Naive thymus-derived CD8-positive, alpha-beta T cell (primary cell): Measurements from ENCODE around the gene DNAJB6. TPM values are rescaled to one million over a fixed set of nuclear protein-coding genes. Genes with fewer than 3 reads are reported as not detected.

Experiments
- ATAC-seq, 2 donors: fragments of 150-1000 bp; cut with Tn5 transposase in 1 of 2; sonication (Bioruptor Pico), chemical (Tn5 transposase) in 1 of 2; 1 replicate in 1 of 2; 2 replicates in 1 of 2; pipeline ENCODE4 v1.10.0; 2021; ENCODE audit warnings: mild to moderate bottlenecking in 2 of 2, moderate library complexity in 2 of 2
- POLR2A ChIA-PET: fragments of 350-600 bp; sonication (Branson Sonifier 250); formaldehyde crosslinking; loops from one replicate; lab custom pipeline; 2021; ENCODE audit warnings: antibody characterized with exemption; lab: Charles Lee
- DNase-seq, 10 donors: peaks; one replicate each; pipeline versions ENCODE4 v3.0.0 to v3.0.0-alpha.2; 2020 to 2022
- H3K27ac Mint-ChIP-seq, 10 donors: one replicate each; pipeline ENCODE4 v1.8.0; 2020 to 2022; ENCODE audit warnings: mild to moderate bottlenecking in 10 of 10, mixed read lengths in 10 of 10, moderate library complexity in 4 of 10, inconsistent platforms in 1 of 10
- H3K27me3 Mint-ChIP-seq, 5 donors: one replicate each; pipeline ENCODE4 v1.8.0; 2021 to 2022; ENCODE audit warnings: mixed read lengths in 5 of 5
- H3K36me3 Mint-ChIP-seq, 3 donors: one replicate each; pipeline ENCODE4 v1.8.0; 2020 to 2022; ENCODE audit warnings: mixed read lengths in 3 of 3, mild to moderate bottlenecking in 2 of 3, inconsistent platforms in 1 of 3
- H3K4me1 Mint-ChIP-seq, 4 donors: one replicate each; pipeline ENCODE4 v1.8.0; 2021 to 2022; ENCODE audit warnings: mixed read lengths in 4 of 4
- H3K4me3 Mint-ChIP-seq, 10 donors: one replicate each; pipeline ENCODE4 v1.8.0; 2020 to 2022; ENCODE audit warnings: mild to moderate bottlenecking in 10 of 10, mixed read lengths in 10 of 10, moderate library complexity in 6 of 10, inconsistent platforms in 1 of 10
- H3K9me3 Mint-ChIP-seq, 9 donors: one replicate each; pipeline ENCODE4 v1.8.0; 2020 to 2022; ENCODE audit warnings: mixed read lengths in 9 of 9, mild to moderate bottlenecking in 3 of 9, inconsistent platforms in 1 of 9, moderate library complexity in 1 of 9
- polyA plus RNA-seq, 3 donors: library from polyadenylated mRNA; unstranded; fragments of 300-500 nt; fragmentation: Illumina TruSeq; gene quantifications; one replicate each; pipeline ENCODE4 v1.2.3, GENCODE V29; 2021
- total RNA-seq, 8 experiments: library from RNA in 2 of 8; stranded (reverse) in 2 of 8; gene quantifications; one replicate each; pipeline ENCODE4 v1.2.3 and lab custom pipeline; 2021 to 2026

DNAJB6 gene
- total and polyA plus RNA-seq, 5 experiments from 2014 or later, result 112 to 159 (median 115) TPM

DNA sequence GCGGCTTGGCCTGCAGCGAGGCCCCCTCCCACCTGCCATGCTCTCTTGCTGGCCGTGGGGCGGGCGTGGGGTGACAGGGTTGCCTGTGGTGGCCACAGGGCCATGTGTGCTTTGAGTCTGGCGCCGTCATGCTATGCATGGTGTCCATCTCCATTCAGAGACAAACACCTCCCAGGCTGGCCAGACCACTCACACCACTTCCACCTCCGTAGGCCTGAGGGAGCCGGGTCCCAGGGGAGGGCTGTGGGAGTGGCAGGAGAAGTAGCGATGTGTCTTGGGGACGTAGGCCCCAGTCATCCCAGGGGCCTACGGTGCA is 65.5 kb downstream of the DNAJB6 start:
- POLR2A ChIA-PET, result no interaction called here
- no peak for ATAC-seq
- Mint-ChIP-seq H3K36me3 (peaks cover 0 to 42% (median 7%) of the 10 kb centered on the region in 3 donors), H3K4me1 (peaks cover 17 to 38% (median 29%) of the 10 kb centered on the region in 4 donors), H3K27ac (no peak overlapping the region), H3K27me3 (no peaks in the 10 kb centered on the region), H3K4me3 (no peak overlapping the region), H3K9me3 (no peaks in the 10 kb centered on the region)
- DNase-seq, result no peak

DNA sequence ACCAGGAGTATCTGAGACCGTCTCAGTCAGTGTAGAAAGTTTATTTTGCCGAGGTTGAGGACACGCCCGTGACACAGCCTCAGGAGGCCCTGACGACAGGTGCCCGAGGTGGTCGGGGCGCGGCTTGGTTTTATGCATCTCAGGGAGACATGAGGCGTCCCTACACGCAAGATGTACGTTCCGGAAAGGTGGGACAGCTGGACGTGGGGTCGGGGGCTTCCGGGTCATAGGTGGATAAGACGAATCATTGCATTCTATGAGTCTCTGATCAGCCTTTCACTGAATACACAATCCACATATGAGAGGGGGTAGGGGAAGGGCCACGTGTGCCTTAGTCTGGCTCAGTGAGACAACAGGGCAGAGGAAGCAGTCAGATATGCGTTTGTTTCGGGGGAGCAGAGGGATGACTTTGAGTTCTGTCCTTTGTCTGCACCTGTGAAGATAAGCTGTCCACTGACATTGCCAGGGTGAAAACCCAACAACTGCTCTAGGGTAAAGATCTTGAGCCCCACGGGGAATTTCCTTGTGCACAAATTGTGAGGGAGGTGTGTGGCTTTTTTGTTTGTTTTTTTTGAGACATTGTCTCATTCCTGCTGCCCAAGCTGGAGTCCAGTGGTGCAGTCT is 66.2 kb downstream of the DNAJB6 start:
- Mint-ChIP-seq H3K27me3 (no peaks in the 10 kb centered on the region), H3K4me3 (no peak overlapping the region), H3K4me1 (peaks cover 11 to 31% (median 23%) of the 10 kb centered on the region in 4 donors), H3K9me3 (no peaks in the 10 kb centered on the region), H3K27ac (peak overlapping the region in 6 of 10 donors; percentile 60 to 67 (median 65)), H3K36me3 (peaks cover 0 to 35% (median 7%) of the 10 kb centered on the region in 3 donors)
- no peak for ATAC-seq
- peak in 1 of 10 donors; percentile 28 for DNase-seq
- POLR2A ChIA-PET, result no interaction called here

DNA sequence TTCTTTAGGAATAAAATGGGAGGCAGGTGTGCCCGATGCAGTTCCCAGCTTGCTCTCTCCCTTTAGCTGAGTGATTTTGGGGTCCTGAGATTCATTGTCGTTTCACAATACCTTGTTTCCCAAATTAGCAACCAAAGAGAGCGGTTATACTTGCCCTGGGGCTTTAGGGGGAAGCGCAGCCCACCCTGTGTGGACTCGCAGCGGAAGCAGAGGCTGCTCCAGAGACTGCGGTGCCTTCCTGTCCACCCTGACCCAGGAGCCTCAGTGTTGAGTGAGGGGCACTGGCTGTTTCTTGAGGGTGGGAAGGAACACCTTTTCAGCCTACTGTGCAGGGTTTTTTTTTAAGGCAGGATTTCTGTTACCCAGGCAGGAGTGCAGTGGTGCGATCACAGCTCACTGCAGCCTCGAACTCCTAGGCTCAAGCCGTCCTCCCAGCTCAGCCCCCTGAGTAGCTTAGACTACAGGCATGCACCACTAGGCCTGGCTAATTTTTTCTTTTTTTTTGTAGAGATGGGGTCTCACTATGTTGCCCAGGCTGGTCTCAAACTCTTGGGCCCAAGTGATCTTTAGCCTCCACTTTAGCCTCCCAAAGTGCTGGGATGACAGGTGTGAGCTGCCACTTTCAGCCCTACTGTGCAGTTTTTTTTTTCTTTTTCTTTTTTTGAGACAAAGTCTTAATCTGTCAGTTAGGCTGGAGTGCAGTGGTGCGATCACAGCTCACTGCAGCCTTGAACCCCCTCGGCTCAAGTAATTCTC is 67.0 kb downstream of the DNAJB6 start:
- POLR2A ChIA-PET, result interaction anchor here (0.7 kb wide), 2 partner anchors 16 to 625 kb away, joined by 8 to 9 read pairs; no protein-coding TSS in a partner anchor
- H3K4me3 Mint-ChIP-seq, result no peak overlapping the region
- ATAC-seq (no peak), DNase-seq (peak in 1 of 10 donors; percentile 53)
- H3K27ac Mint-ChIP-seq, result peak overlapping the region in 3 of 10 donors; percentile 31 to 83 (median 66)
- H3K4me1 Mint-ChIP-seq, result peaks cover 6 to 24% (median 18%) of the 10 kb centered on the region in 4 donors
- H3K9me3 Mint-ChIP-seq, result no peaks in the 10 kb centered on the region
- peaks cover 0 to 36% (median 7%) of the 10 kb centered on the region in 3 donors for H3K36me3 Mint-ChIP-seq
- no peaks in the 10 kb centered on the region for H3K27me3 Mint-ChIP-seq

DNA sequence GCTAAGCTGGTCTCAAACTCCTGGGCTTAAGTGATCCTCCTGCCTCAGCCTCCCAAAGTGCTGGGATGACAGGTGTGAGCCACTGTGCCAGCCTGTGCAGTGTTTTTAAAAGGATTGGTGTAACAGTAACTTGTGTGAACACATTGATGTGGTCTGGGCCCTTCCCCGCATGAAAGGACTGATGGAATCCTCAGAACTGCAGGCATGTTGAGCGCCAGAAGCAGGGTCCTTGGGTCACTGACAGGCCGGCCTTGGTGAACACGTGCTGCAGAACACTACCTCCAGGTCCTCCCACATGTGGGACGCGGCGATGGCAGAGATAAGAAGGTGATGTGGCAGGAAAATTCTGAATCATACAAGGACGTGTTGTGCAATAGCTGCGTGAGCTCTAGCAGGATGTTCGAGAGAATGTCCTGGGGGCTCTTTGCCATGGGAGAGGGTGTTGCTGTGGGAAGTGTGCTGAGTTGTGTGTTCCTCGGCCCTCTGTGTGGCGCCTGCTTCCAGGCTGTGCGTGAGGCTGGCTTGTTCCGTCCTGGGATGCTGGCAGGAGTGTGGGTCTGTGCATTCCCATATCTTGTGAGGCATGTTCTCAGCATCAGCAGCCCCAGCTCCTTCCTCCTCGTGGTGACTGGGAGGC is 68.2 kb downstream of the DNAJB6 start:
- POLR2A ChIA-PET, result interaction anchor here (0.6 to 1.6 kb wide), 3 partner anchors 8 to 144 kb away, joined by 3 to 4 read pairs (median 4); no protein-coding TSS in a partner anchor

DNA sequence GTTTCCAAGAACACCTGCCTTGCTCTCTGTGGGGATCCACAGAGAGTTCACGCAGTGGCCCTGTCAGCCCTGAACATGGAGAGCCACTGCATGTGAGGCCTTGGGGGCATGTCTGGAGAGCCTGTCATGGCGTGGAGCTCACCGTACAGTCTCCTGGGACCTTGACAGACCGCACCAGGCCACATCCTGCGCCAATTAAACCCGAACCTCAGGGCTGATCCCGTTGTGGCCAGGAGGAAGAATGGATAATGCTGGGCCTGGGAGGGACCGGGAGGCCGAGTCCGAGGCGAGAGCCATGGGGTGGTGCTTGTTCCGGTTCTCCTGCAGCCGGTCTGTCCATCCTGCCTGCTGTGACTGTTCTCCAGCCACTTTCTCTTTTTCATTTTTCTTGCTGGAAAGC is 68.7 kb downstream of the DNAJB6 start:
- POLR2A ChIA-PET, result interaction anchor here (0.6 to 1.6 kb wide), 3 partner anchors 8 to 143 kb away, joined by 3 to 4 read pairs (median 4); no protein-coding TSS in a partner anchor
- ATAC-seq (no peak), DNase-seq (no peak)
- Mint-ChIP-seq H3K4me3 (no peak overlapping the region), H3K27me3 (no peaks in the 10 kb centered on the region), H3K4me1 (peaks cover 6 to 22% (median 16%) of the 10 kb centered on the region in 4 donors), H3K9me3 (no peaks in the 10 kb centered on the region), H3K36me3 (peaks cover 0 to 30% (median 5%) of the 10 kb centered on the region in 3 donors), H3K27ac (peak overlapping the region in 2 of 10 donors; percentile 41 to 83)

More for the DNA sequence above, 68.2 kb downstream of the DNAJB6 start:
- peaks cover 0 to 30% (median 7%) of the 10 kb centered on the region in 3 donors for H3K36me3 Mint-ChIP-seq
- no peaks in the 10 kb centered on the region for H3K9me3 Mint-ChIP-seq
- ATAC-seq (no peak), DNase-seq (peak in 1 of 10 donors; percentile 28)
- peaks cover 6 to 24% (median 16%) of the 10 kb centered on the region in 4 donors for H3K4me1 Mint-ChIP-seq
- no peaks in the 10 kb centered on the region for H3K27me3 Mint-ChIP-seq
- no peak overlapping the region for H3K4me3 Mint-ChIP-seq
- H3K27ac Mint-ChIP-seq, result peak overlapping the region in 7 of 10 donors; percentile 41 to 88 (median 77)

DNA sequence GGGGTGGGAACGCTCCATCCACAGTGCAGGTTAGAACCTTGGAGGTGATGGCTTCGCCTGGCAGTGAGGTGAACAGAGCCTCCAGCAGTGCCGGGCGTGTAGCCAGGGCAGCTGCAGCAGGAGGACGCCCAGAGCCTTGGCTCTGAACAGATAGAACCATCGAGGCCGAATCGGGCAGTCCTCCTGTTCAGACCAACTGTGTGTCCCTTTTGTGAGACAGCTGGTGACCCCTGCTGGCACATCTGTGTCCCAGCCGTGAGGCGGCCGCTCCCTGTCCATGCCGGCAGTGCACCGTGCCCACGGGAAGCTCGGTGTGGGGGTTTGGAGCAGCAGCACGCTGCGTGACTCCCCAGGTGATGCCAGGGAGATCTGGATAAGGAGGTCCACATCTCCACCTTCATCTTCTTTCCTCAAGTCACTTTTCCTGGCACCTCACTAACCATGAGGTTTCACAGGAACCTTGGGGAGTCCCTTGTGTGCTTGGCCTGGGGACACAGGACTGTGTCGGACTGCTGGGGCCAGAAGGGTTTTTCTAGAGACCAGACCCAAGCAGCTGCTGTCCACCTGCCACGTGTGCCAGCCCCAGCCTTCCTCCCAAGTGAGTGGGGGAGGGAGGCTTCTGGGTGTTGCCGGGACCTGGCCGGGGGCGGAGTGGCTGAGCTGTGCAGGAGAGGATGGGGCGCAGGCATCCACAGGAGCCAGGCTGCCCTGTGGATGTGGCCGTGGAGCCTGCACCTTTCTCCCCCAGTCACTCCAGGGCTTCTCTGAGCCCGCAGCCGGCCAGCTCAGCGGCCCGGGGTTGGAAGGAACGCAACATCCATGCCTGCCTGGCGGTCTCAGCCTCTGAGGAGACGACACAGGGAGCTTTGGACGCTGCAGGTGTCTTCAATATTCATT is 69.4 kb downstream of the DNAJB6 start:
- POLR2A ChIA-PET, result interaction anchor here (0.6 to 1.6 kb wide), 3 partner anchors 9 to 143 kb away, joined by 3 to 4 read pairs (median 4); no protein-coding TSS in a partner anchor
- no peak overlapping the region for H3K4me3 Mint-ChIP-seq
- ATAC-seq, result no peak
- peaks cover 6 to 22% (median 15%) of the 10 kb centered on the region in 4 donors for H3K4me1 Mint-ChIP-seq
- H3K27me3 Mint-ChIP-seq, result no peaks in the 10 kb centered on the region
- DNase-seq, result no peak
- peaks cover 0 to 27% (median 0%) of the 10 kb centered on the region in 3 donors for H3K36me3 Mint-ChIP-seq
- H3K27ac Mint-ChIP-seq, result peak overlapping the region in 1 of 10 donors; percentile 83
- no peaks in the 10 kb centered on the region for H3K9me3 Mint-ChIP-seq

DNA sequence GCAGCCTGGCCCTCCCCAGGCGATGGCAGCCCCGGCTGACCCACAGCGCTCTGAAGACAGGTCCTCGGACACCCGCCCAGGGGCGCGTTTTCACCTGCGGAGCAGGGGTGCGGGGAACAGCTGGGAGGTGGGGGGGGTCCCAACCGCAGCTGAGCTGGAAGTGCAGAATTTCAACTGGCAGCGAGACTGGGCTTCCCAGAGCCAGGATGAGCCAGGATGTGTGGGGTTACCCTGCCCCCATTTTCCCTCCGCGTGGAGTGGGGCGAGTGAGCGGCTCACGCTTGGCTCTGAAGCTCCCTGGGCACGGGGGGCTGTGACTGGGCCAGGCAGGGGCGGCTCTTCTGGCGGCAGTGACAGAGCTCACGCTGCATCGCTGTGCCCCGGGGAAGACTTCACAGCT is 70.2 kb downstream of the DNAJB6 start:
- no peaks in the 10 kb centered on the region for H3K27me3 Mint-ChIP-seq
- DNase-seq, result peak in 1 of 10 donors; percentile 62
- H3K4me1 Mint-ChIP-seq, result peaks cover 6 to 20% (median 13%) of the 10 kb centered on the region in 4 donors
- POLR2A ChIA-PET, result interaction anchor here (1.5 kb wide), 1 partner anchor 10 kb away, joined by 4 read pairs; no protein-coding TSS in a partner anchor
- H3K4me3 Mint-ChIP-seq, result no peak overlapping the region
- H3K27ac Mint-ChIP-seq, result no peak overlapping the region
- H3K36me3 Mint-ChIP-seq, result peaks cover 0 to 22% (median 2%) of the 10 kb centered on the region in 3 donors
- no peak for ATAC-seq
- no peaks in the 10 kb centered on the region for H3K9me3 Mint-ChIP-seq

DNA sequence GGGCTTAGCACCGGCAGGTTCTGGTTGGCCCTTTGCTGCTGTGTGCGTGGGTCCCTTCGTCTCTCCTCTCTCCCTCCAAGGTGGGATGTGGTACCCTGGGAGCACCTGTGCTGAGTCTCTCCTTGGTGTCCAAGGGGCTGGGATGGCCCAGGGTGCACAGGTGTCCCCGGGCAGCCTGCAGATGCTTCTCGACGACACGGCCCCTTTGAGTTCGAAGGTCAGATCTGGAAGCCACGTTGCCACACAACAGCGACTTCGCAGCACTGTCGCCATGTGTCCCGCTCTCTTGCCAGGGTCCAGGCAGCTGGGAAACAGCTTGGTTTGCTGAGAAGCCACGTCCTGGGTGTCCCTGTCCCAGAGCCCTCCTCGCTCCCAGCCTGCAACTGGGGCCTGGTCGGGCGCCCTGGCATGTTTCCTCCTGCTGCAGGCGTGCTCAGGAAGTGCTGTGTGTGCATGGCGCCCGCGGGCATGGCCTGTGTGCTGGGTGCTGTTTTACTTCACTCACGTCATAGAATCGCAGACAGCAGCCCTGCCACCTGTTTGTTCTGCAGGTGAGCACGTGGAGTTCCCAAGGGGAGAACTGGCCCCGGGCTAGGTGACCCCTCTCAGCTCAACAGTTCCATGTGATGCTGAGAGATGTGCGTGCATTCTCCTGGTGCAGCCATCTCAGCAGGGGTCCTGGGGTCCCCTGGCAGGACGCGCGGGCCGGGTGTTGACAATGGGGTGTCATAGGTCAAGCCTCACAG is 70.9 kb downstream of the DNAJB6 start:
- DNase-seq, result peak in 1 of 10 donors; percentile 56
- POLR2A ChIA-PET, result interaction anchor here (0.6 kb wide), 1 partner anchor 469 kb away, joined by 3 read pairs; no protein-coding TSS in a partner anchor
- Mint-ChIP-seq H3K4me3 (no peak overlapping the region), H3K4me1 (peaks cover 6 to 20% (median 13%) of the 10 kb centered on the region in 4 donors), H3K27me3 (no peaks in the 10 kb centered on the region), H3K9me3 (no peaks in the 10 kb centered on the region), H3K27ac (peak overlapping the region in 2 of 10 donors; percentile 29 to 37), H3K36me3 (peaks cover 0 to 23% (median 2%) of the 10 kb centered on the region in 3 donors)
- ATAC-seq, result no peak

DNA sequence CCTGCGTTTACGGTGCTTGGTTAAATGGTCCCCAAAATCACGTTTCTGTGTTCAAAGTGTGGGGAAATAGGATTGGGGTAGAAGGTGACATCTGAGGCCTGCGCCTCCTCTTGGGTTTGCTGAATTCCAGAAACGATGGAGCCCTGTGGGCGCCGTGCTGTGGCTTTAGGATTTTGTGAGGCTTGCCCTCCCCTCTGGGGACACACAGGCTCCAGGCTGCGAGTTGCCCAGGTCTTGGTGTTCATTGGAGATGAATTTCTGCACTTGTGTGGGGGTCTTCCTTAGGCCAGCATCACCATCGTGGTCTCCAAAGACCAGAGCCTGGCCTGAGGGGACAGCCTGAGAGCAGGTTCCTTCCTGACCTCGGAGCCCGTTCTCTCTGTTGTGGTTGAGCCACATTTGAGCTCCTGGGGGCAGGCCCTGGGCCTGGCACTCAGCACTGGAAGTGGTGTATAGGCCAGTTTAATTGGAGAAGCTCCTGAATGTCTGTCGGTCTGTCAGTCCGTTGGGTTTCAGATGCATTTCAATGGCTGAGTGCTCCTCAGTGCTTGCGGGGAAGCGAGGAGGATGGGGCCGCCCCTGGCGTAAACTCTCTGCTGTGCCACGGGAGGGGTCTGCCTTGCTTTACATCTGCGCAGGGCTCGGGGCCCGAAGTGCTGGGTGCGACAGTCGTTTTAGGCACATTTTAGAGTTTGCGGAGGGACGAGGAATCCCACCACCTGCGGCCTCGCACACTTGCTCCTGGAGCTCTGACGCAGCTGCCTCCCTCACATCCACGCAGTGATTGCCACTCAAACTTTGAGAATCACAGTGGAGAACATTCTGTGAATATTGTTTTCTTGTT is 71.7 kb downstream of the DNAJB6 start:
- POLR2A ChIA-PET, result interaction anchor here (0.6 kb wide), 1 partner anchor 468 kb away, joined by 3 read pairs; no protein-coding TSS in a partner anchor
- peak overlapping the region in 3 of 10 donors; percentile 2 to 37 (median 18) for H3K27ac Mint-ChIP-seq

DNA sequence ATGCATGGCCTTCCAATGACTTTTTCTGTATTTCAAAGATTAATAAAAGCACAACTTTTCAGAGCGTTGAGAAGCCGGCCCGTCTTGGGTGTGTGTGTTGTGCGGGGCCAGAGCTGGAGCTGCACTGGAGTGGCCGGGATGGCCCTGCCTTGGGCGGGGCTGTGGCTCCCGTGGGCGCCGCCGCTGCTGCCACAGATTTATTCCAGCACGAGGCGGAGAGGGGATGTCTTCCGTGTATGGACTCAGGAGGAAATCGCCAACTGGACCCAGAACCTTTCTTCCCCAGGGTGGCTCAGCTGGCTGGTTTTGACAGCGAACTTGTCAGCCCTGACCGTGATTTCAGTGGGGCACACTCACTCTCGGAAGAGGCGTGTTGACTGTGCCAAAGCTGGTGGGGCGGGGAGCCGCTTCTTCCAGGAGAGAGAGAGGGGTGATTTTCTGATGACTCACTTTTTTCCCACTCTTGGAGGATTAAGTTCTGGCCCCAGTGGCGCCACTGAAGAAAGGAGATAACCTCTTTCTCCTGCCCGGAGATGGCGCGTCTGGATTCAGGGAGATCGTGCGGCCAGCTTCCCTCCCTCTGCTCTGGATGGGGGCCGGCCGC is 72.4 kb downstream of the DNAJB6 start:
- H3K27me3 Mint-ChIP-seq, result no peaks in the 10 kb centered on the region
- H3K4me3 Mint-ChIP-seq, result no peak overlapping the region
- peaks cover 0 to 18% (median 2%) of the 10 kb centered on the region in 3 donors for H3K36me3 Mint-ChIP-seq
- no peak overlapping the region for H3K27ac Mint-ChIP-seq
- POLR2A ChIA-PET, result no interaction called here
- DNase-seq, result peak in 1 of 10 donors; percentile 11
- ATAC-seq, result no peak
- peaks cover 3 to 12% (median 8%) of the 10 kb centered on the region in 4 donors for H3K4me1 Mint-ChIP-seq
- H3K9me3 Mint-ChIP-seq, result no peaks in the 10 kb centered on the region

More for the DNA sequence above, 71.7 kb downstream of the DNAJB6 start:
- Mint-ChIP-seq H3K36me3 (peaks cover 0 to 17% (median 2%) of the 10 kb centered on the region in 3 donors), H3K9me3 (no peaks in the 10 kb centered on the region), H3K27me3 (no peaks in the 10 kb centered on the region), H3K4me3 (no peak overlapping the region), H3K4me1 (peaks cover 3 to 13% (median 9%) of the 10 kb centered on the region in 4 donors)
- DNase-seq (peak in 1 of 10 donors; percentile 58), ATAC-seq (no peak)
